GM19438 (cell line): ENCODE results near the gene GPR152.
A peak's percentile ranks its signal among the peaks of the same experiment; 100 is the strongest.
"Not testable (repeated sequence)": the region's sequence is repeated elsewhere in the genome, so short reads cannot be mapped to it uniquely, and the experiment has no call there.

ENCODE experiments used
- ATAC-seq: cut with Tn5 transposase; IDR thresholded peaks from one replicate; pipeline ENCODE4 v1.9.1; 2021; ENCODE audit warnings: low read depth; ENCODE audit not compliant: unreplicated experiment

GPR152 gene

DNA sequence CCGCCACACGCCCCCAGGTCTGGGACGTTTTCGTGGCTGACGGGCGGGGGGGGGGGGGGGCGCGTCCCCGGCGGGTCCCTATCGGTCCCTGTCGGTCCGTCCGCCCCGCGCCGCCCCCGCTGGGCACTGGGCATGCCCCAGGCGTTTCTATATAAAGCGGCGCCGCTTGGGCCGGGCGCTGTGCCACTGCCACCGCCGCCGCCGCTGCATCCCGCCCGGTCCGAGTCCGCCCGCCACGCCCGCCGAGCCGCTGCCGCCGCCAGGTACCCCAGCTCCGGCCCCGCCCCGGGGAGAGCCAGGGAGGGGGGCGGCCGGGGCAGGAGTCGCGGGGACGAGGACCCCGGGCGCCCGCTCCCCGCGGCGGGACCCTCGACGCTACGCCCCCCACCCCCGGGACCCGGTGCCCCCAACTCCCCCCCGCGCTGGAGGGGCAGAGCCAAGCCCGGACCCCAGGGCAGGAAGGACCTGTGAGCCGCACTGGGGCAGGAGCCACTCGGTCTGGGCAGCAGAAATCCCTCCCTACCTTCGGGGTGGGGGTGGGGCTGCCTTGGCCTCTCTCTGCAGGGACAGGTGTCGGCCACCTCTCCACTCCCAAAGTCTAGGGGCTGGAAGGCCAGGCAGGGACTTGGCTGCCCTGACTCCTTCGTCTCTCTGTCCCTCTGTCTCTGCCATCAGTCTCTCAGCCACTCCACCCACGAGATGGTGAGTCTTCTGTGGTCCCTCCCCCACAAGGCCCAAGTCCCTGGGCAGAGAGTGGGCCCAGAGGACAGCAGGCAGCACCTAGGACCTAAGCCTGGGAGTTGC is 36.8 kb downstream of the GPR152 start, which contains the start of gene CARNS1:
CARNS1 (plus strand) TSS at position 178 of the 804 bp plus-strand sequence; CDS start at position 700, 522 bp downstream.
- ATAC-seq, result no peak

DNA sequence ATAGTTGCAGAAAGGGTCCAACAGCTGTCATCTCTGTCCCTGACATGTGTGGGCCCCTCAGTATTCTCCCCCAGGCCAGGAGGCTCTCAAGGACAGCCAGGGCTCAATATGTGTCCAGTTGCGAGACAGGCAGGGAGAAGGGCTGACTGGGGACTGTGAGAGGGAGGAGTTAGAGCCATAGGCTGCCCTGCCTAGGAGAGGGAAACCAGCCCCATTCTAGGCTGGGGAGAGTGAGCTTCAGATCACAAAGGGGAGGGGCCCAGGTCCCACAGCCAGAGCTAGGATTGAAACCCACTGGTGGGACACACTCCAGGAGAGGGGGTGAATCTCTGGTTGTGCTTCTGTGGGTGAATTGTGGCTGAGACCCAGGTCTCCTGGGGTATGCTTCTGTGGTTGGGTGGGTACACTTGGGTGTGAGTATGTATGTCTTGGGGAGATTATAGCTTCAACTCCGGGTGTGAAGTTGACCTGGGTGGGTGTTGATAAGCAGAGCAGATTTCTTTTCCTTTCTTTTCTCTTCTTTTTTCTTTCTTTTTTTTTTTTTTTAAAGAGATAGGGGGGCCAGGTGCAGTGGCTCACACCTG is 39.2 kb downstream of the GPR152 start:
- no peak for ATAC-seq

DNA sequence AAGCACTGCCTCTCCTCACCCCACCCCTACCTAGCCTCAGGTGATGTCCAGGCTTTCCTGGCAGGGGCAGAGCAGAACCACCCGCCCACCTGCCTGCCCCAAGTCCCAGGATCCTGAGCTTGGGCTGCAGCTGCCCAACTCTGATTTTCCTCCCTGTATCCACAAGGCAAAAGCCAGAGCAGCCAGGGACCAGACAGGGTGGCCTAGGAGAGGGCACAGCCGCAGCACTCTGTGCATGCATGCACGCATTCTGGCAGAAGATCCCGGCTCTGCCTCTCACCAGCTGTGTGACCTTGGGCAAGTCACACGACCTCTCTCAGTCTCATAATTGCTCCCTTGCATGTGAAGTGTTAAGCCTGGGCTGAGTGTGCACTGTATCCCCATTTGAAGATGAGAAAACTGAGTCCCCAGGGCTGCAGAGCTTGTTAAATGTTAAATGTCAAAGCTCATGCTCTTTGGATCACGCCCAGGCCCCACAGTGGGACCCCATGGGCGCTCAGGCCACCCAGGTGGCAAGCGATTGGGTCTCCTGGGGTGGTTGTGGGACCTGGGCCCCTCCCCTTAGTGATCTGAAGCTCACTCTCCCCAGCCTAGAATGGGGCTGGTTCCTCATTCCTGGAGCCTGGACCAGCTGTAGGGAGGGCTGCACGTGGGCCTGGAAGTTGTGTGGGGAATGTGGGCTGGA is 39.9 kb downstream of the GPR152 start:
- no peak for ATAC-seq

DNA sequence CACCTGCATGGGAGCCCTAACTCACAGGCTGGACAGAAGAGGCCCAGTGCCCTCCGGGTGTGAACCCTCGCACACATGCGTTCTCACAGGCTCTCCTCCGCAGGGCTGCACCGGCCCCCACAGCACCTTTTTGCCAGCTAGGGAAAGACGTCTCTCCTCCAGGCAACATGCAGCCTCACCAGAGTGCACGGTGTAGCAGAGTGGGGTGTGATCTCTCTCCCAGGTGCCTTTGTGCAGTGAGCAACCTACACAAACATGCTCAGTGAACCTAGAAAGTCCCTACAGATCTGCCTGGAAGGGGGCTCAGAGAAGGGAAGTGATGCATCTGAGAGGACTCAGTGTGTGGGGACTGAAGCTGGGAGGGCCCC is 40.8 kb downstream of the GPR152 start:
- ATAC-seq, result no peak

DNA sequence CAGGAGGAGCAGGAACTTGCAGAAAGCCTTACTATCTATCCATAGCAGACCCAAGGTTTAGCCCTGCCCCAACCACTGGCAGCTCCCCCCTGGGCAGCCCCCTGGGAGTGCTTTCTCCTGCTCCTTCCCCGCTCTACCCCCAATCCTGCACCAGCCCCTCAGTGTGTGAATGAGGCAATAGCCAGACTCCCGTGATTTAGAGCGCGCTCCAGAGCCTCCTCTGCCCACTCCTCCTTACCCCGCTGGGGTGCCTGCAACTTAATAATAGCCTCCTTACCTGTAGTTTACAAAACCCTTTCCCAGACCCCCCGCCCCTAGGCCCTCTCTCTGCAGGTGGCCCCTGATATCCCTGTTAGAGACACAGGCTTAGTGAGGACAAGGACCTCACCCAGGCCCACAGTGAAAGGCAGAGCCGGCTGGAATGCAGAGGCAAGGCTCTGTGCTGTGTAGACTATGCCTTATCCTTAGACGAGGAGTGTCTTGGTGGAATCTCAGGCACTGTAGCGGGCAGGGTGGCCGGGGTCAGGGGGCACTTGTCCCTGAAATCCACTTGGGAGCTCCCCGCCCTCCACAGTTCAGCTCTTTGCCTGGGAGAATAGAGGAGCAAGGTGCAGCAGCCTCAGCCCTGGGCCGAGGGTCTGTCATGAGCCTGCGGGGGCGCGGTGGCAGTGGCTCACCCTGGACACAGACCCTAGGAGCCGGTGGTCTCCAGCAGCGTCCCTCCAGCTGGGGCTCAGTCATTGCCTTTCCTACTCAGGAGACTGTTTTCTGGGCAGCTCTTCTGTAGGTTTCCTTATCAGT is 41.3 kb downstream of the GPR152 start:
- no peak for ATAC-seq

DNA sequence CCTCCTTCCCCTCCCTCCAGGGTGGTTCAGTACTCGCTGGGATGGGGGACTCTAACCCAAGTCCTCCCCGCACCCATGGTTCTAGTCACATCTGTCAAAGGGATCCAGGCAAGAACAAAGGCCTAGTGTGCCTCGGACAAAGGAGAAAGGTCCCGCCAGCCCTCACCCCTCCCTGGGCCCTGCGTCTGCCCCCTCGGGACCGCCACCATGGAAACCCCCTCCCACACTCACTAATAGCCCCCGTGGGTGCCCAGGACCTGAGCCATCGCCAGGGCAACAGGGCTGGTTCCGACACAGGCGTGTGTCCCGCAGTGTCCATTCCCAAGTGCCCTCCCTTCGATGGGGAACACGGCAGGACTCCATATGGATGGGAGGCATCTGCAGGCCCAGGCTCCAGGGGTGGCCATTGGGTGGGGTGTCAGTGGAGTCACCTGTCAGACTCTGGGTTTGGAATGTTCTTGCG is 42.1 kb downstream of the GPR152 start:
- ATAC-seq, result no peak

DNA sequence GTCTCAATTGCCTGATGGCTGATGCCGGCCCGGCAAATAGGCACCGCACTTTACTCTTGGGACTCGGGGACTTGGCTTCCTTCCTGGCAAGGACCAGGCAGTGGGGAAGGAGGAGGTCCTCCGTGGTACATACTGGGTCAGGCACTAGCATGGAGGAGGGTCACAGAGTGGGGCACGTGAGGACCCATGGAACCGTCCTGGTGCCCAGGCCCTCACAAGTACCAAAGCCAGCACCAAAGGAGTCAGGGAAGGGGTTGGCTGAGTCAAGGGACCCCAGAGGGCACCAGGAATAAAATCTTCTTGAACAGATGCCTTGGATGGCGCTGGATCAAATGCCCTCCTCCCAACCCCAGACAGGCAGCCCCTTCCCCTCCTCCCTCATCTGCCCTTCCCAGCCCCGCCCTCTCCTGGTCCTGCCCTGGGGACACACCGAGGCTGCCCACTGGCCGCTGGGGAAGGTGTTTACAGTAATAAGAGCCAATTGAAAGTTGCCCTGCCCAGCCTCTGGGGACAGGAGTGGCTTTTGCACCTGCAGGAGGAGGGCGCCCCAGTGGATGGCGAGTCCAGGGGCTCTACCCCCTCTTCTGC is 42.7 kb downstream of the GPR152 start:
- ATAC-seq, result no peak

DNA sequence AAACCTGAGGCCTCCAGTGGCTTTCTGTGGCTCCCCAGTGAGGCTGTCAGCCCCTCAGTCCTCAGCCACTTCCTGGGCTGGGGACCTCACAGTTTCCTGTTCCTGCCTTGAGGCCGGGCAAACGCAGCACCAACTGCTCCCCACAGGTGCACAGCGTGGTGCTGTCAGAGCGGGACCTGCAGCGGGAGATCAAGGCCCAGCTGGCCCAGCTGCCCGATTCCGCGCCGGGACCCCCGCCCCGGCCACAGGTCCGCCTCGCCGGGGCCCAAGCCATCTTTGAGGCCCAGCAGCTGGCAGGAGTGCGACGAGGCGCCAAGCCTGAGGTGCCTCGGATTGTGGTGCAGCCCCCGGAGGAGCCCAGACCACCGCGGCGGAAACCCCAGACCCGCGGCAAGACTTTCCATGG is 43.3 kb downstream of the GPR152 start:
- peak; percentile 60 for ATAC-seq

DNA sequence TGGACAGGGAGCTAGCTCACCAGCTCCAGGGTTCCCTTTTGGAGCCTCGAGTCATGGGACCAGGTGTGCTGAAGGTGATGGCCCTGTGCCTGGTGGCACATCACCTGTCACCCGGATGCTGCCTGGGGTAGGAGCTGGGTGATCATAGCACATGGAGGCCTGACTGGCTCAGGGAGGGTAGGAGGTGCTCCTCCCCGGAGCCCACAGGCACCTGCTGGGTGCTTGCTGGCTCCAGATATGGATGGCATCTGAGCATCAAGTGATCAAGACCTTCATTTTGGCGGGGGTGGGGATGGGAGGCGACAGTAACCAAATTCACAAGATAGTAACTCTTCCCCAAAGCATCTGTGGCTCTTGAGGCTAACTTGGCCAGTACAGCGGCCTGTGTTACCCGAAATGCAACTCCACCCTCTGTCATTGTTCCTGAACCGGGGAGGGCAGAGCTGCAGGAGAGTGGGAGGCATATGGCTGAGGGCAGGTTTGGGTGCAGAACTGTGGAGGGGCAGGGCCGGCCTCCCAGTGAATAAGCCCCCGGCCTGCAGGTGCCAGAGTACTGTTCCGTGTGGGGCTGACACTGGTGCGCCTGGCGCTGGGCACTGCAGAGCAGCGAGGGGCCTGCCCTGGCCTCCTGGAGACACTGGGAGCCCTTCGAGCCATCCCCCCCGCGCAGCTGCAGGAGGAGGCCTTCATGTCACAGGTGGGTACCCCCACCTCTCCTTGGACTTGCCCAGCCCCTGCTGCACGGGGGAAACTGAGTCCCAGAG is 43.9 kb downstream of the GPR152 start:
- peak; percentile 9 for ATAC-seq

DNA sequence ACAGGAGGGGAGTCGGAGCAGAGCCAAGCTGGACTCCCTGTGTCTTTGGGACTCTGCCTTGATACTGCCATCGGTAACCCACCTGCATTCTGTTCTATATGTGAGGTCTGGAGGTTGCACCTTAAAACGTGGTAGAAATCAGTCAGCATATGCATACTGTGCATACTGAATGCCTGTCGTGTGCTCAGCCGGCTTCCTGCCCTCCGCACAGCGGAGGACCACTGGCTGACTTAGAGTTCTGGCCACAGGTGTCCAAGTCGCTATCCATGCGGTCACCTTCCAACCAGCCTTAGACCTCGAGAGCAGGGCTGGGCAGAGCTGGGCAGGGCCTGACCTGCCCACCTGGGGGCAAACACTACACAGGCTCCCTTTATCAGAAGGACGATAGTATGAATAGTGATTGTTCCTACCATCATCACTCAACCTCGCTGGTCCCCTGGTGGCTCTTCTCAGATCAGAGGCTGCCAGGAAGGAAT is 44.8 kb downstream of the GPR152 start:
- ATAC-seq, result no peak

DNA sequence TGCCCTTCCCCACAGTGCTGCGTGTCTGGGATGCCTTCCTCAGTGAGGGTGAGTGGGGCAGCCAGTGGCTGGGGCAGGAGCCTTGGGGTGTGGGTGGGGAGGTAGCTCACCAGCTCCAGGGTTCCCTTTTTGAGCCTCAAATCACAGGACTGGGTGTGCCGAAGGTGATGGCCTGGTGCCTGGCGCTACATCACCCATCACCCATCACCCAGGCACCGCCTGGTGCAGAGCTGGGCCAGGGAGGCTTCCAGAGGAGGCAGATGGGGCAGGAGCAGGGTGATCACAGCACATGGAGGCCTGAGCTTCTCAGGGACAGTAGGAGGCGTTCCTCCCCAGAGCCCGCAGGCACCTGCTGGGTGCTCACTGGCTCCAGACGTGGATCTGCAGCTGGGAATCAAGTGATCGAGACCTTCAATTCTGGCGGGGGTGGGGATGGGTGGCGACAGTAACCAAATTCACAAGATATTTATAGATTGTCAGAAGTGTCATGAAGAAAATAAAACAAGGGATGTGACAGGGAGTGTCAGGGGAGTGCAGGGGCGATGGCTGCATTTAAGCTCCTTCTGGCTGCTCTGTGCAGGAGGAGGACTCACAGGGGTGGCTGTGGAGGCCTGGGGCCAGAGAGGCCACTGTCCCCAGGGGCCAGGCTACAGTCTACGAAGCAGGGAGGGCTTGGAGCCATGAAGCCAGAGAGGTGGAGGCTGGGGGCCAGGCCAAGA is 45.4 kb downstream of the GPR152 start:
- ATAC-seq, result no peak

DNA sequence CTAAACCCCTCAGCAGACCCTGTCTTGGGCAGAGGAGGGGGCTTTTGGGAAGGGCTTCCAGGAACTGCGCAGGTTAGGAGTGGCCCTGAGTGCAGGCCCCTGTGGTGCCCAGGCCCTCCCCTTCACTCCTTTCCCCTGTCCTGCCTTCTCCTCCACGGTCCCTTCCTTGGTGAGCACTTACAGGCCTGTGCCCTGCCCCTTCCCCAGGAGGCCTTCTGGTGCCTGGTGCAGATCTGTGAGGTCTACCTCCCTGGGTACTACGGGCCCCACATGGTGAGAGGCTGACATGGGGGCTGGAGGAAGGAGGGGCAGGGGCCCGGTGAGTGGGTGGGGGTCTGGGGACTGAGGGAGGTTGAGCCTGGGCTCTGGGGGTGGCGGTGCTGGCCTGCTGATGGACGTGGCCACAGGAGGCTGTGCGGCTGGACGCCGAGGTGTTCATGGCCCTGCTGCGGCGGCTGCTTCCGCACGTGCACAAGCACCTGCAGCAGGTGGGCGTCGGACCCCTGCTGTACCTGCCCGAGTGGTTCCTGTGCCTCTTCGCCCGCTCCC is 46.0 kb downstream of the GPR152 start:
- no peak for ATAC-seq

DNA sequence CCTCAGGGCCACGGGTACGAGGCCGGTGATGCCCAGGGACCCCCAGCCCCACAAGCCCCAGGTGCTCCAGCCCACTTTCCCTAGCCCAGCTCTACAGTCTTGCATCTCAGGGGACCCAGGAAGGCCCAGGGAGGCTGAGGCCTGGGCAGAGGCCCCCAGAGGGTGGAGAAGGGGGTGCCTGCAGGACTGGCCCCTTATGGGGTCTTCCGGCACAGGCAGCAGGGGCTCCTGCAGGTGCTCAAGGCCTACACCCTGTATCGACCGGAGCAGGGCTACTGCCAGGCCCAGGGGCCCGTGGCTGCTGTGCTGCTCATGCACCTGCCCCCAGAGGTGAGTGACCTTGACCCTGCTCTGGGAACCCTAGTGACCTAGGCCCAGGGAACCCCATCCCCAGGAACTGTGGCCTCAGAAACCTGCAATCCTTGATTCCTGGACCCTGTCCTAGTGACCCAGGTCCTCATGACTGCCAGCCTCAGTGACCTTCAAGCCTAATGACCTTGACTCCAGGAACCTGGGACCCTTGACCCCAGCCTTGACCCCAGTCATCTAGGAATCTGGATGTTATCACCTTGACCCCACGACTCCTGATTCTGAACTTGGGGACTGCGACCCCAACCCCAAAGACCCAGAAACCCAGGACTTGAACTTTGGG is 46.7 kb downstream of the GPR152 start:
- ATAC-seq, result no peak

DNA sequence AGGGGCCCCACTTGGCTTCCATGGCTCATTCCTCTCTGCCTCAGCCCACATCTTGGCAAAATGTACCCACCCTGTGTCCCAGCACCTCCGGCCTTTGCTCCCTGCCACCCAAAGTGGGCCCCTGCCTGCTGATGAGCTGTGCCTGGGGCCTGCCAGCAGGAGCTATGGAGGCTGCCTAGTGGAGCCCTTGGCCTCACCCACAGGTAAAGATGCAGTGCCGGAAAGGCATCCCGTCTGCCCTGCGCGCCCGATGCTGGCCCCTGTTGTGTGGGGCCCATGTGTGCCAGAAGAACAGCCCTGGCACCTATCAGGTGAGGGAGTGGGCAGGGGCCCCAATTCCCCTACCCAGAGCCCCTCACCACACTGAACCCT is 47.3 kb downstream of the GPR152 start:
- no peak for ATAC-seq

DNA sequence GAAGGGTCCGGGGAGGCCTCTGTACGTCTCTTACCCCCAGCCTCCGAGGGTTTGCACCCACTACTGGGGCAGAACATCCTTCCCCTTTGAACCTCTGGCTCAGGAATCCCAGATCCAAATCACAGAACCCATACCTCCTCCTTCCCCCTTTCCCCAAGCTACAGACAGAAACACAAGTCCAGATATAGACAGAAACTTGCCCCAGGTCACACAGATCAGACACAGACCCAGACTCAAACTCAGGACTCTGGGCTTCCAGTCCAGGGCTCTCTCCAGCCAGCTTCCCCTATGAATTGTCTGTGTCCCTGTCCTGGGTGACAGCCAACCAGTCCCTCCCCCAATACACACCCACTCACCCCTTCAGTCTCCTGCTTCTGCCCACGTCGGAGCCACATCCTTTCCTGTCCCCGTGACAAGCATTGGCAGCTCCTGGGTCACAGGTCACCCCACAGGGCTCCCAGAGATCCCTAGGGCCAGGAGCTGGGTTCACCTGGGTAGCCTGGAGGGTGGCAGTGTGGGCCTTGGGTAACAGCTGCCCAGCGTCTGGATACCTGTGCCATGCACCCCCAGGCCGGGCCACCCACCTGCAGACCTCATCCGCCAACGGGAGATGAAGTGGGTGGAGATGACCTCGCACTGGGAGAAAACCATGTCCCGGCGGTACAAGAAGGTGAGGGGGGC is 47.9 kb downstream of the GPR152 start:
- ATAC-seq, result no peak

DNA sequence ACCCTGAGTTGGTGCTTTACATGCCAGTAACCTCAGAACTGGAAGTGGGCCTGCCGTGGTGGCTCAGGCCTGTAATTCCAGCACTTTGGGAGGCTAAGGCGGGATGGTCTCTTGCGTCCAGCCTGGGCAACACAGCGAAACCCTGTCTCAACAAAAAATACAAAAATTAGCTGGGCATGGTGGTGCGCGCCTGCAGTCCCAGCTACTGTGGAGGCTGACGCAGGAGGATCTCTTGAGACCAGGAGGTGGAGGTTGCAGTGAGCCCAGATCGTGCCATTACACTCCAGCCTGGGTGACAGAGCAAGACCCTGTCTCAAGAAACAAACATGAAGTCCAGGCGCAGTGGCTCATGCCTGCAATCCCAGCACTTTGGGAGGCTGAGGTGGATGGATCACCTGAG is 49.4 kb downstream of the GPR152 start:
- not testable (repeated sequence) for ATAC-seq

DNA sequence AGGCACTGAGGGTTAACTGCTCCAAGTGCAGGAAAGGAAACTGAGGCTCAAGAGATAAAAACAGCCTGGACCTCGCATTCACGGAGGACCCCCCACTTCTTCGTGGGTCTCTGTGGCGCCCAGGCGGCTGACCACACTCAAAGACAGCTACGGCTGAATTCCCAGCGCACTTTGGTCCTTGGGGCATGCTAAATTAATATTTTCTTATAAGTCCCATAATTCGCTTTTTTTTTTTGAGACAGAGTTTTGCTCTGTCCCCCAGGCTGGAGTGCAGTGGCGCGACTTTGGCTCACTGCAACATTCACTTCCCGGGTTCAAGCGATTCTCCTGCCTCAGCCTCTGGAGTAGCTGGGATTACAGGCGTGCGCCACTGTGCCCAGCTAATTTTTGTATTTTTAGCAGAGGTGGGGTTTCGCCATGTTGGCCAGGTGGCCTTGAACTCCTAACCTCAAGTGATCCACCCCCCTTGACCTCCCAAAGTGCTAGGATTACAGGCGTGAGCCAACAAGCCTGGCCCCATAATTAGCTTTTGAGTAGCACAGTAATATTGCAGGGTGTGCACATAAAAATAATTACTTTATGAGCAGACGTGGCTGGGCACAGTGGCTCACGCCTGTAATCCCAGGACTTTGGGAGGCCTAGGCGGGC is 50.2 kb downstream of the GPR152 start:
- not testable (repeated sequence) for ATAC-seq
